Measurements from ENCODE around the gene SMIM41. TPM values are rescaled to one million over a fixed set of nuclear protein-coding genes. Genes with fewer than 3 reads are reported as not detected.

The SMIM41 gene
- total and polyA plus RNA-seq, 10 of the 15 experiments (the other 5 are each of a cell fraction or from before 2014, with no cell fraction given), result not detected

- H3K79me2 ChIP-seq (ENCODE audit: control insufficient read depth, insufficient read depth, low read length), result no peaks in the 10 kb centered on the region
- H3K4me1 ChIP-seq (ENCODE audit: control insufficient read depth, insufficient read depth, low read length), result no peaks in the 10 kb centered on the region
- ChIA-PET RAD21 (ENCODE audit: unreplicated experiment) (interaction anchor here (1.1 kb wide), 1 partner anchor 25 kb away, joined by 3 read pairs; no protein-coding TSS in a partner anchor), CTCF (interaction anchor here (0.6 to 2.1 kb wide), 4 partner anchors 124 to 731 kb away, joined by 3 to 6 read pairs (median 4); no protein-coding TSS in a partner anchor), SMC1A (ENCODE audit: uncharacterized antibody, unreplicated experiment) (no interaction called here), POLR2A (no interaction called here)
- no peaks in the 10 kb centered on the region; a peak in 2 of 4 replicates for H3K27me3 ChIP-seq (replicated peaks in 1 of 2; ENCODE audit: control insufficient read depth in 2 of 2, insufficient read depth in 2 of 2, low read length in 1 of 2)
- ATAC-seq, result no peak
- no peaks in the 10 kb centered on the region for H3K36me3 ChIP-seq (ENCODE audit: control insufficient read depth in 2 of 2, insufficient read depth in 2 of 2, low read length in 1 of 2)
- FAIRE-seq, result no peak
- no peak for DNase-seq (ENCODE audit: low read depth, low spot score)
- no peaks in the 10 kb centered on the region for H3K9me3 ChIP-seq (replicated peaks; ENCODE audit: control insufficient read depth, insufficient read depth, low read length)
- no peaks in the 10 kb centered on the region for H4K20me1 ChIP-seq (ENCODE audit: control insufficient read depth, insufficient read depth)
- in situ Hi-C loops (cut with MboI) (loop anchor here (5.0 kb wide), 1 partner anchor 838 kb away; no protein-coding TSS in a partner anchor), intact Hi-C loops (cut with micrococcal nuclease; ENCODE audit: unreplicated experiment) (no loop called here)
- no peak overlapping the region for H2AFZ ChIP-seq (ENCODE audit: control insufficient read depth, low read depth, low read length)
- no peak overlapping the region for H3K27ac ChIP-seq (ENCODE audit: control insufficient read depth, insufficient read depth)
- H3K4me3 ChIP-seq, result no peak overlapping the region
- H3K4me2 ChIP-seq (ENCODE audit: control insufficient read depth, insufficient read depth), result no peak overlapping the region
- WGBS (ENCODE audit: insufficient coverage, insufficient replicate concordance, low lambda C conversion rate, missing lambda C conversion rate), result 26% methylated on average over 6 of the region's 6 CpGs
- H3K9ac ChIP-seq (ENCODE audit: control insufficient read depth, insufficient read depth, low read length), result no peak overlapping the region
- TF ChIP-seq TAF1 (IDR thresholded peaks at IDR 0.05; ENCODE audit: borderline replicate concordance, low read depth, low read length) (no peak), FOXK2 (IDR thresholded peaks at IDR 0.05) (no peak), NBN (IDR thresholded peaks at IDR 0.05) (no peak), YBX1 (IDR thresholded peaks at IDR 0.05) (no peak), SREBF2 (IDR thresholded peaks at IDR 0.05; ENCODE audit: low read length) (no peak), BMI1 (IDR thresholded peaks at IDR 0.05; ENCODE audit: borderline replicate concordance) (no peak), TARDBP (IDR thresholded peaks at IDR 0.05; ENCODE audit: borderline replicate concordance) (no peak), KAT2A (conservative IDR thresholded peaks at IDR 0.05; ENCODE audit: control insufficient read depth, low read depth, low read length) (no peak), BRCA1 (IDR thresholded peaks at IDR 0.05; ENCODE audit: low read depth, low read length) (no peak), ATF7 (IDR thresholded peaks at IDR 0.05; ENCODE audit: low read depth) (no peak), TCF7 (IDR thresholded peaks at IDR 0.05; ENCODE audit: borderline replicate concordance) (no peak), IKZF2 (IDR thresholded peaks at IDR 0.05) (no peak)
- BruUV-seq (replicated peaks), result no TSS peak
Measured at GRCh38 chr12:52149182-52149641, 69.7 kb downstream of the SMIM41 start.
